DMS 273 (cell line): Measurements from ENCODE around the gene ING4.

Experiments used
- DNase-seq: peaks from one replicate; lab custom pipeline; 2025; ENCODE audit not compliant: unreplicated experiment; lab: John Stamatoyannopoulos, UW

The ING4 gene

GRCh38 chr12:6635856-6636531 lies 26.9 kb downstream of the ING4 start, which contains the start of gene LPAR5:
Gene LPAR5 (minus strand): TSS chr12:6635959. CDS start chr12:6621248, 14,711 bp downstream.
- peak; percentile 21 for DNase-seq

DNA sequence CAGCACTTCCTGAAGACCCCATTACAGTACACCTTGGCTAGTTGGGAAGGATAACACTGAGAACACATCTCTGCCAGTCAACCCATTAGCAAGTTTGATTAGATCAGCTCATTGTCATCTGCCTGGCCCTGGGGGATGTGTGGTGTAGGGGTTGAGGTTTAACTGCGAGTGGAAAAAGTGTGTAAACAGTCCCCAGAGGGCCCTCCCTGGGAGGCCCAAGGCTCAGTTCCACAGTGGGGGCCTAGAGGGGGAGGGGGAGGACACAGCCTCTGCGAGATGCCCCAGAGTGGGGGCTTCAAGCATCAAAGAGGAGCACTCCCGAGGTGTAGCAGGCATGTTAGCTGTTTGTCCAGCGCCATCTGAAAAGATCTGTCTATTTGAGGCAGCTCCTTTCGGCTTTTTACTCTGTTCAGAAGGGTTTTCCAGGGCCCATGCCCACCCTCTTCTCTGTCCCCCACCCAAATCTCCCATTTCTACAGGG lies 27.5 kb downstream of the ING4 start:
- DNase-seq = no peak

DNA sequence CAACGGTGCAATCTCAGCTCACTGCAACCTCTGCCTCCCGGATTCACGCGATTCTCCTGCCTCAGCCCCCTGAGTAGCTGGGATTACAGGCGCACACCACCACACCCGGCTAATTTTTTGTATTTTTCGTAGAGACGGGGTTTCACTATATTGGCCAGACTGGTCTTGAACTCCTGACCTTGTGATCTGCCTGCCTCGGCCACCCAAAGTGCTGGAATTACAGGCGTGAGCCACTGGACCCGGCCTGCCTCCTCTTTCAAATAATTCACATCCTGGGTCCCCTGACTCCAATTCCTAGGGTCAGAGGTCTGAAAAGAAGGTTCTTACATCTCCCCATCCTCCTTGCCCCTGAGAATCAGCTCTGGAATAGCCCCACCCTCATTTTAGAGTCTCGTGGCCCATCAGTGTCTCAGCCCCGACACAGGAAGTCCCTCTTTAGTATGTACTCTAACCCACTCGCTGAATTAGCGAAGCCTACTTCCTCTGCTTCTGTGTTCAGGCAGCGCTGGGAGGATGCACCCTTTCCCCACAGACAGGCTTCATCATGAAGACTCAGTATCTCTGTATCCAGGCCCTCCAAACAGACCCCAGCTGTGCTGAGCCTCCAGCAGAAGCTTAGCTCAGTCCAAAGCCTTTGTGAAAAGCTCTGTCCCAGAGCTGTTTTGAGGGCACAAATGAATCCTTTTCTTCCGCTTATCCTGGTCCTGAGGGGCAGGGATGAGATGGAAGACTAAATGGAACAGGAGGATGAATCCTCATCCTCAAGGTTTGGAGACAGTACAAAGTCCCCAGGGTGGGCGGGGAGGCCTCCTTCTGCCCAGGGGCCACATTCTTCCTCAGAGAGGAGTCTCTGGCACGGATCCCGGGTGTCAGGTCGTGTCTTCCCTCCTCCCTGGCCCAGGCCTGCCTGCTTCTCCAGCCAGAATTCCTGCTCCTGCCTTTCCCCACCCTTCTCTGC lies 30.6 kb downstream of the ING4 start:
- peak; percentile 57 for DNase-seq

DNA sequence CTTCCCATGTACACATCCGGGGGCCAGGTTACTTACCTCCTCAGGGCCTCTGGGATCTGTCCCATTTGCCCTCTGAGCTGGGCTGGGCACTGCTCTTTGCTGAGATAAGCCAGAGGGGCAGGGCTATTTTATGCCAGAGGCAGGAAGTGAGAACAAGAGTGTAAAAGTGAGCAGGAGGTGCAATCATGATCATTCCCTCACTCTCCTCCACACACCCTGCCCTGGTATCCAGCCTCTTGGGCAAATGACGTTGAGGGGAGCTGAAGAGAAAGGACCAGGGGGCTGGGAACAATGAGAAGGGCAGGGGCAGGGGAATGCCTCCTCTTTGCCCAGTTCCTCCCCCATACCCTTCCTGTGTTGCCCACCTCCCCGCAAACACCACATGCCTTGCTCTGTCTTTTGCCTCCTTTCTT lies 31.4 kb downstream of the ING4 start:
- DNase-seq = no peak

- DNase-seq = peak; percentile 81
Observed at GRCh38 chr12:6630736-6631135, 32.2 kb downstream of the ING4 start.

GRCh38 chr12:6627616-6628015 lies 35.3 kb downstream of the ING4 start:
- no peak for DNase-seq

DNA sequence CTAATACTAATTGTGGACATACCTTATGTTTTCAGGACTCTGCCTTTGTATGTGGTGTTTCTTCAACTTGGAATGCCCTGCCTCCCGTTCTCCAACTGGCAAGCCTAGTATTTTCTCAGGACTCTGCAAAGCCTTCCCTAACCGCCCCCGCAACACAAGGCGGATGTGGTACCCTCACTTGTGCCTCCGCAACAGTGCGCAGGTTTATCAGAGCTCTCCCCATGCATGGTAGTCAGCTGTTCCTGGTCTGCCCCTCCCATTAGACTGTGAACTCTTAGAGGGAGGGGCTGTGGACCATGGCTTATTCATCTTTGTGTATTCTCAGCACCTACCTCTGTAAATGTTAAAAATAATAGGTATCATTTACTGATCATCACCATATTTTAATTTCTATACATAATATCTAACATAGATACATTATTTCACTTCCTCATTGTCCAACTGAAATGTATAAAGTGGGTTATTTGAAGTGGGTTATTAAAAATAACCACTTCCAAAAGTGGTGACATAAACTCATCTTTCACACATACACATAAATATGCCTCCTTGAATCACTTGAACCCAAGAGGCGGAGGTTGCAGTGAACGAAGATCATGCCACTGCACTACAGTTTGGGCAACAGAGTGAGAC lies 36.1 kb downstream of the ING4 start:
- no peak for DNase-seq

GRCh38 chr12:6620885-6621274 lies 42.0 kb downstream of the ING4 start:
- no peak for DNase-seq

GRCh38 chr12:6620137-6620884 lies 42.6 kb downstream of the ING4 start:
- no peak for DNase-seq

- no peak for DNase-seq
Observed at GRCh38 chr12:6618483-6619225, 44.3 kb downstream of the ING4 start.

DNA sequence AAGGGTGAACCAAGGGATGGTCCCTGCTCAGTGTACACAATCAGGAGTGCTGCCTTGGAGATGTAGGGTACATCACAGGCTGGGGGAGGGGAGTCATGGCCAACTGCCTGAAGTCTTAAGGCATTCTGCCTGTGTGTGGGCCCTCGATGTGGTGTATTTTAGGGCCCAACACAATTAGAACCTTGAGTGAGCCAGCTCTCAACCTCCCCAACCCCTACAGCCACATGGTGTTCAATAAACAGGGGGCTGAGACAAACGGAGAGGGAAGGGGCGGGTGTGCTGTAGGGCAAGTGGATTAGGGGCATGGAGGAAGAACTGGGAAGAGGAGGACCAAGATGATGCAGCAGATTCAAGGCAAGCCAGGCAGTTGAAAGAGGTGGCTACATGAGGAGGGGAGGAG lies 47.1 kb downstream of the ING4 start:
- DNase-seq = no peak

DNA sequence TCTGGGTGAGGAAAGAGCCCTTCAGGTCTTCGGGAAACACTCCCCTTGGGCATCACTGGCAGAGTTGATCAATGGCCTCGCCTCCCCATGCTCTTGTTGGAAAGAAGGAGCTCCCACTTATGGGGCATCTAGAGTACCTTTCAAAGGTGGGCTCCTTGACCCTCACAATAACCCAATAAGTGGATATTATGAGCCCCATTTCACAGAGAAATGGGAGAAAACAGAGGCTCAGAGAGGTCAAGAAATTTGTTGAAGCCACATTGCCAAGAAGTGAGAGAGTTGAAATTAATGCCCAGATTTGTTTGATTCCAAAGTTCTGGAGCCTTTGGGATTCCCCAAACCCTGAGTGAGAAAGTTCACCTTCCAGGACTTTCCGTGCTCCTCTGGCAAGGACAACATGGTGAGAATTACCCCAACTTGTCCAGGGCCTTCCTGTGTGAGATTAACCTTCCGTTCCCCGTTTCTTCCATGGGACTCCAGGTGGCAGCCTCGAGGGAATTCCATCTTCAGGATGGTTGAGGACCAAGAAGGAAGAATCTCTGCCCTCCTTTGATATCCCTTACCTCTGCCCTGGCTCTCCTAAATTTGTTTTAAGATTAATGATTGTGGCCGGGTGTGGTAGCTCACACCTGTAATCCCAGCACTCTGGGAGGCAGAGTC lies 48.3 kb downstream of the ING4 start:
- DNase-seq = no peak

DNA sequence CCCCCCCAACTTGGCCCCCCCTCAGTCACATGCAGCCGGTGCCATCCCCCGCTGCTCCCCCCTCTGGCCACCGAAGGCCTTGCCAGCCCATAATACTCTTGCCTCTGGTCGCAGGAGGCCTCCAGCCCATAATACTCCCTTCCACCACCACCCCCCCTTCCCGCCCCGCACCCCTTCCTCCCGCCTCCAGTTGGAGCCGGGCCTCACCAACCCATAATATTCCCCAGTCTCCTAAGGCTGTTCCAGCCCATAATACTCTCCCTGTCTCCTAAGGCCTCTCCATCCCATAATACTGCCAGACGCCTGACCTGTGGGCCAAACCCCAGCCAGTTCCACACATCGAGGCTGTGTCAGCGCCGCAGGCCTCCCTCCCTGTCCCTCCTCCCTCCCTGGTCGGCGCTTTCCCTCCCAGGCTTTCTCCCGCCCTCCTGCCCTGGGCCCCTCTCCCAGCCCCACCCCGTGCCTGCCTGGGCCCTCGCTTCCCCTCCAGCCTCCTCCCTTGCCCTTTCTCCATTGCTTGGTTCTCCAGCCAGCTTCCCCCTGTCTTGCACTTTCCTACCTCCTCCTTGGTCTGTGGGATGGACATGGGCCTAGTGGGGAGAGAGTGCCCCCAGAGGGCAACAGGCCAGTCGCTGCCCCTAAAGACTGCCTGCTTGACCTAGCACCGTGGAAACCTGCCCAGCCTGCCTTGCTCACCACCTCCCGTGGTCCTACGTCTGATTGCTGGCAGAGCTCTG lies 49.0 kb downstream of the ING4 start:
- DNase-seq = peak; percentile 97

DNA sequence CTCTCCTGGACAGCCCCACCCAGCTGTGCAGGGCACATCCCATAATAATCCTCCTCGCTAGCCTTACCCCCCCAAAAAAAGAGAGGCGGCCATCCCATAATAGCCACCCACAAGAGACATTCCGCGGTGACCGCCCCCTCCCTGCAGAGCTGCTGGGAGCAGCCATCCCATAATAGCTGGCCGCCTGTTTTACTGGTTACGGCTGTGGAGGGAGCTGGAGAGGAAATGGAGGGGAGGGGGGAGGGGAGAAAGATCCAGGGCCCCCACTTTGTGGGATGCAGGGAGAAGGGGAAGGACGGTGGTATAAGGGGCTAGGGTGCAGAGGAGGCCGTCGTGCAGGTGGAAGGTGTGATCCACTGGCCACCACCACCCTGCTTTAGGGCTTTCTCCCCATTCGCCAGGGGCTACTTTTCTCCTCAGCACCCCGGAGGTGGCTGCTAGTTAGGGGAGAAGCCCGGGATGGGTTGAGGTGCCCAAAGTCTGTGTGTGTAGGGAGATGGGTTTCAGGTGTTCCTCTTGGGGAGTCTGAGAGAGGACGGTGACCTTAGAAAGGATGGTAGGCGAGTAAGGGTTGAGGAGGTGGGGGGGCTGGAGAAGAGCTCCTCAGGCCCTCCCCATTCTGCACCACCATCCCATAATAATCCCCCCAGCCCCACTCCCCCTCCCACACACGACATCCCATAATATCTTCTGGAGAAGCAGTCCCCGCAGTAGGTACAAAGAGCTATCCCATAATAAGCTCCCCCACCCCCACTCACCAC lies 49.7 kb downstream of the ING4 start:
- peak; percentile 92 for DNase-seq

DNA sequence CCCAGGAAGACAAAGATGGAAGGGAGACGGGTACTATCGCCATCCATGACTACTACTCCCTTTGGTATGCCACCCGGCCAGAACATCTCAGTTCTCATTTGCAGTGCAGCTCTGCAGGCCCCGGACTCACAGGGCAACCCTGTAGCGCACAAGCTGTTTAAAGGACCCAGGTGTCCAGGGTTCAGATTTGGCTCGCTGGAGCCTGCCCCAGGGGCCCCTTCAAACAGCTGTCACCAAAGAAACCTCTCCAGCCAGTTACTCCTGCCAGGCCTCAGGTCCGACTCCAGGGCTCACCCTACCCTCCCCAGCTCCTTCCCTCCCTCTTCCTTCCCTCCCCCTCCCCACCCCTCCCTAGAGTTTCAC lies 50.3 kb downstream of the ING4 start:
- DNase-seq = no peak

DNA sequence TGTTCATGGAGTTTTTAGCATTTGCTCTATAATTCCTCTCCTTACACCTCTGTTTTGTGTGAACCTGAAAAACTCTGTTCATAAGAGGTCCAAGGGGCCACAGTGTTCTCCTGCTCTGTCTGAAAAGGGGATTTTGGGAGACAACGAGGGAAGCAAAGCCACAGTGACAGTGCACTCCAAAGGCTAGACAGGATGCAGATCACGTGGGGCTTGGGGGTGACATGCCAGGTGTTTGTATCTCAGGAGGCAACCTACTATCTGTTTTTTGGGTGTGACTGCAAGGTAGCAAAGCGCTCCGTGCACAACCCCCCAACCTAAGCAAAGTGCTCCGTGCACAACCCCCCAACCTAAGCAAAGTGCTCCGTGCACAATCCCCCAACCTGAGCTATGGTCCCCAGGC lies 50.7 kb downstream of the ING4 start:
- no peak for DNase-seq

DNA sequence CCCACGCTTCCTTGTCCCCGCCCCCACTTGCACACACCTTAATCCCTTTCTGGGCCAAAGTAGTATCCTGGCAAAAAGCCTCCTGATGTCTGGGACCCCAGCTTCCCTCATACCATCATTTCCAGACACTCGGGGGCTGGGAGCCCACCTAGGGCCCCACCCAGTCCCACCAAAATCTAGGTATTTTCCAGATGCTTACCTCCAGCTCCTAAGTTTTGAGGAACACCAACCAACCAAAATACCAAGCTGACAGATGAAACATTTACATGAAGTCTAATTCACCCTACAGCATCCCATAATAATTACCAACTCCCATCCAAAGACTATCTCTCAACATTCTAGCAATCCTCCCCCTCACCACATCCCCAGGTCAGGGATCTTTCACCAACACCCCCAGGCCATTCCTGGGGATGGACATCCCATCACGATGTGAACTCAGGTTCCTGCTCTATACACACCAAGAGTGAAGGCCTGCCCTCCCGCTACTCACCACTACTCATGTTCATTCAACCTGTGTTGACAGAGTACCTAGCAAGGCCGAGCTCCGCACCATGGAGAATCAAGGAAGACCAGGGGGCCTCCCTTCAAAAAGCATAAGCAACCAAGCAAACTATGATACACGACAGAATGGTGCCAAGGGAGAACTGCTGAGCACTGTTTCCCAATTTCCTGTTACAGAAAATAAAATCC lies 54.2 kb downstream of the ING4 start:
- no peak for DNase-seq
